Measurements from ENCODE around the gene NSD1.

DNA sequence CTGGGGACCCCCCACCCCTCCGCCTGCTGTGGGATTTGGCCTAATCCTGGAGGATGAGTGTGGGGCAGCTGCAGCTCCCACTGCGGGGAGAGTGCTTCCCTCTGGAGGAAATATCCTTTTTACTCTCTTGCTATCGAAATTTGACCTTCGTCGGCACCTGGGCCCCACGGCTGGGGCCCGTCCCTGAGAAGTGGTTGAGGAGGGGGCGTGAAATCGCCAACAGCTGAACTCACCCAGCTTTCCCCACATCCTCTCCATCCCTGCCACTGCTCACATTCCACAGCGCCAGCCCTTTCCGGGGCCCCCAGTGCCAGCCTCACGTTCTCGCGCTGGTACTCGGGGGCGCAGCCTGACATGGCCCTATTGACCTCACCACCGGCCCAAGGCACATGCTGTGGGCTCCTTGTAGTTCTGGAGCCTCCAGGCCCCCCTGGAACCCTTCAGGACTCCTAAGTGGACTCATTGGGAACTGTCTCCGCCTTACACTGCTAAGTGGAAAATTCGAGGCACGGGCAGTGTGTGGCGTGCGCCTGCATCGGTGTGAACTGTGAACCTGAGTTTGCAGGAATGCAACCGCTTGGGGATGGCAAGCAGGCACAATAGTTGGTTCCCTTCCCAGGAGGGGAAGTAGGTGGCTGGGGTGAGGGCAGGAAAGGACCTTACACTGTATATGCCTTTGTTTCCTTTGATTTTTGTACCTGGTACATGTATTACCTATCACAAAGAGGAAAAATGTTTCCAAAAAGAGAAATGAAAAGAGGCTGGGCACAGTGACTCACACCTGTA lies 27.7 kb upstream of the NSD1 start:
- TF ChIP-seq, protein P1, sequence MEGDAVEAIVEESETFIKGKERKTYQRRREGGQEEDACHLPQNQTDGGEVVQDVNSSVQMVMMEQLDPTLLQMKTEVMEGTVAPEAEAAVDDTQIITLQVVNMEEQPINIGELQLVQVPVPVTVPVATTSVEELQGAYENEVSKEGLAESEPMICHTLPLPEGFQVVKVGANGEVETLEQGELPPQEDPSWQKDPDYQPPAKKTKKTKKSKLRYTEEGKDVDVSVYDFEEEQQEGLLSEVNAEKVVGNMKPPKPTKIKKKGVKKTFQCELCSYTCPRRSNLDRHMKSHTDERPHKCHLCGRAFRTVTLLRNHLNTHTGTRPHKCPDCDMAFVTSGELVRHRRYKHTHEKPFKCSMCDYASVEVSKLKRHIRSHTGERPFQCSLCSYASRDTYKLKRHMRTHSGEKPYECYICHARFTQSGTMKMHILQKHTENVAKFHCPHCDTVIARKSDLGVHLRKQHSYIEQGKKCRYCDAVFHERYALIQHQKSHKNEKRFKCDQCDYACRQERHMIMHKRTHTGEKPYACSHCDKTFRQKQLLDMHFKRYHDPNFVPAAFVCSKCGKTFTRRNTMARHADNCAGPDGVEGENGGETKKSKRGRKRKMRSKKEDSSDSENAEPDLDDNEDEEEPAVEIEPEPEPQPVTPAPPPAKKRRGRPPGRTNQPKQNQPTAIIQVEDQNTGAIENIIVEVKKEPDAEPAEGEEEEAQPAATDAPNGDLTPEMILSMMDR (IDR thresholded peaks at IDR 0.05), result no peak
- no peak for TF ChIP-seq POLR2A (IDR thresholded peaks at IDR 0.05)

Measured in testis (tissue), 2 donors.